Stimulated activated naive CD8-positive, alpha-beta T cell treated with anti-CD3 and anti-CD28 coated beads, Interleukin-15, Interleukin-2, amounts not matched to agents 100 ng/mL and 50 ng/mL, for 24 hours (primary cell): ENCODE results near the gene TNFRSF25.
"Not testable (repeated sequence)": the region's sequence is repeated elsewhere in the genome, so short reads cannot be mapped to it uniquely, and the experiment has no call there.

Experiments
- H3K27ac Mint-ChIP-seq: one replicate; pipeline ENCODE4 v1.8.0; 2021; ENCODE audit warnings: mild to moderate bottlenecking, mixed read lengths
- H3K27me3 Mint-ChIP-seq: one replicate; pipeline ENCODE4 v1.8.0; 2021; ENCODE audit warnings: mixed read lengths
- H3K36me3 Mint-ChIP-seq: one replicate; pipeline ENCODE4 v1.8.0; 2021; ENCODE audit warnings: low read depth, mixed read lengths
- H3K4me1 Mint-ChIP-seq: one replicate; pipeline ENCODE4 v1.8.0; 2021; ENCODE audit warnings: low read depth, mixed read lengths
- H3K4me3 Mint-ChIP-seq: one replicate; pipeline ENCODE4 v1.8.0; 2021; ENCODE audit warnings: mild to moderate bottlenecking, mixed read lengths
- H3K9me3 Mint-ChIP-seq: one replicate; pipeline ENCODE4 v1.8.0; 2021; ENCODE audit warnings: mixed read lengths

TNFRSF25 gene

DNA sequence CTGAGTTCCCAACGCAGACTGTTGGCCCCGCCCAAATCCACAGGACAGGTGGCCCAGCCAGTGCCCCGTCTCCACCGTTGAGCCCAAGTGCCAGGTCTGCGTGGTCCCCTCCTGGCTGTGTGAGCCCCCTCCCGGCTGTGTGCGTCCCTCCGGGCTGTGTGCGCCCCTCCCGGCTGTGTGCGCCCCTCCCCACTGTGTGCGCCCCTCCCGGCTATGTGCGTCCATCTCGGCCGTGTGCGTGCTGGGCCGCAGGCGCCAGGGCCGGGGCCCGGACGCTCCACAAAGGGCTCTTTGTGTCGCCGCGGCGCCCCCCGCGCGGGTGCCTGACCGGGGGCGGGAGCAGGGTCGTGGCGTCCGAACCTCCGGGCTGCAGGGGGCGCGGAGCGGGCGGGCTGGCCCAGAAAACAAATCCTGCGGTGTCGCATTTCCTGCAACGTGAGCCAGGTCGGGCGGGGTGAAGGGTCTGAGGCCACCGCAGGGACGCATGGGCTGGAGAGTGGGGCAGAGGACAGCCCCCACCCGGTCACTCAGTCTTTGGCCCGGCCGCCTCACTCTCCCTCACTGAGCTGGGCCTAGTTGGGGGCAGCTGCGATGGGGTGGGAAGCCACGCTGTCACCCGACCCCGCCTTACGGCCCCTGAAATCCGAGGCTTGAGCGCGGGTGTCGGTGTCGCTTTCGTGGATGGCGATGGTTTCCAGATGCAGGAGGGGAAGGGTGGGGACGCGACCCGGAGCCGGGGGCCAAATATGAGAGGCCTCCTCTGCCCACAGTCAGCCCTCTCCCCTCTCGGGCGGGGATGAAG lies 18.8 kb downstream of the TNFRSF25 start:
- Mint-ChIP-seq H3K4me1 (peaks cover 8% of the 10 kb centered on the region), H3K4me3 (no peak overlapping the region), H3K27me3 (peaks cover 33% of the 10 kb centered on the region), H3K9me3 (no peaks in the 10 kb centered on the region), H3K36me3 (no peaks in the 10 kb centered on the region), H3K27ac (no peak overlapping the region)

DNA sequence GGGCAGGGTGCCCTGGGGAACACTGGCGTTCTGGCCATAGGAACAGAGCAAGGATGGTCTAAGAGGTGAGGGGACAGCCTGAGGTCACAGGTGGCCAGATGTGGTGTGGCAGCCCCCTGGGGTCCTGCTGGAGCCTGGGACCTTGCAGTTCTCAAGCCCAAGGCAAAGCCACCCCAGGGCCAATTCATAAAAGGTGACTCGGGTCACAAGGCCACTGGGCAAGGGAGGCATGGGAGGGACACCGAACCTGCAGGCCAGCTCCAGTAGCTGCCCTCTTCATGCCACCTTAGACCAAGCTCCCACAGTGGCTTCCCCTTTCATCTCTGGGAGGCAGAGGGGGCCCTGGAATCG lies 19.3 kb downstream of the TNFRSF25 start:
- peaks cover 38% of the 10 kb centered on the region for H3K27me3 Mint-ChIP-seq
- H3K4me1 Mint-ChIP-seq: peaks cover 8% of the 10 kb centered on the region
- no peaks in the 10 kb centered on the region for H3K36me3 Mint-ChIP-seq
- H3K27ac Mint-ChIP-seq: no peak overlapping the region
- no peak overlapping the region for H3K4me3 Mint-ChIP-seq
- H3K9me3 Mint-ChIP-seq: no peaks in the 10 kb centered on the region

DNA sequence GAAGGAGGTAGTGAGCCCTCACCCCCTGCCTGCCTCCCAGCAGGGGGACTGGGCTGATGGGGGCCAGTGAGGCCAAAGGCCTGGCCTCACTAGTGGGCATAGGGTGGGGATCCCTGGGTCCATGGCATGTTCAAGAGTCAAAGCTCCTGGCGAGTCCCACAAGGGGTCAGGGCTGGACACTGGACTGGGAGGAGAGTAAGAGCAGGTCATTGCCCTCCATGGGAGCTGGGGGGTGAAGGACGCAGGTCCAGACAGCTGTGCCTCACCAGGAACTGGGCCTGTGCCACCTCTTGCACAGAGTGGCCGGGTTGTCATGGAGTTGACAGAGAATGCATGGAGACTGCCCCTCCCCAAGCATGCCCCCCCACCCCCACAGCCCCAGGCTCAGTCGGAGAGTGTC lies 20.0 kb downstream of the TNFRSF25 start:
- H3K27me3 Mint-ChIP-seq: peaks cover 43% of the 10 kb centered on the region
- H3K27ac Mint-ChIP-seq, H3K36me3 Mint-ChIP-seq, H3K9me3 Mint-ChIP-seq, H3K4me3 Mint-ChIP-seq, H3K4me1 Mint-ChIP-seq: not testable (repeated sequence)

GRCh38 chr1:6445062-6445763 lies 20.8 kb downstream of the TNFRSF25 start:
- Mint-ChIP-seq H3K9me3 (no peaks in the 10 kb centered on the region), H3K36me3 (no peaks in the 10 kb centered on the region), H3K4me1 (peaks cover 8% of the 10 kb centered on the region), H3K27ac (no peak overlapping the region), H3K4me3 (no peak overlapping the region), H3K27me3 (peaks cover 37% of the 10 kb centered on the region)

GRCh38 chr1:6444377-6444776 lies 21.6 kb downstream of the TNFRSF25 start:
- H3K4me1 Mint-ChIP-seq: peaks cover 10% of the 10 kb centered on the region
- H3K36me3 Mint-ChIP-seq: no peaks in the 10 kb centered on the region
- H3K27me3 Mint-ChIP-seq: peaks cover 35% of the 10 kb centered on the region
- no peaks in the 10 kb centered on the region for H3K9me3 Mint-ChIP-seq
- no peak overlapping the region for H3K4me3 Mint-ChIP-seq
- H3K27ac Mint-ChIP-seq: no peak overlapping the region

DNA sequence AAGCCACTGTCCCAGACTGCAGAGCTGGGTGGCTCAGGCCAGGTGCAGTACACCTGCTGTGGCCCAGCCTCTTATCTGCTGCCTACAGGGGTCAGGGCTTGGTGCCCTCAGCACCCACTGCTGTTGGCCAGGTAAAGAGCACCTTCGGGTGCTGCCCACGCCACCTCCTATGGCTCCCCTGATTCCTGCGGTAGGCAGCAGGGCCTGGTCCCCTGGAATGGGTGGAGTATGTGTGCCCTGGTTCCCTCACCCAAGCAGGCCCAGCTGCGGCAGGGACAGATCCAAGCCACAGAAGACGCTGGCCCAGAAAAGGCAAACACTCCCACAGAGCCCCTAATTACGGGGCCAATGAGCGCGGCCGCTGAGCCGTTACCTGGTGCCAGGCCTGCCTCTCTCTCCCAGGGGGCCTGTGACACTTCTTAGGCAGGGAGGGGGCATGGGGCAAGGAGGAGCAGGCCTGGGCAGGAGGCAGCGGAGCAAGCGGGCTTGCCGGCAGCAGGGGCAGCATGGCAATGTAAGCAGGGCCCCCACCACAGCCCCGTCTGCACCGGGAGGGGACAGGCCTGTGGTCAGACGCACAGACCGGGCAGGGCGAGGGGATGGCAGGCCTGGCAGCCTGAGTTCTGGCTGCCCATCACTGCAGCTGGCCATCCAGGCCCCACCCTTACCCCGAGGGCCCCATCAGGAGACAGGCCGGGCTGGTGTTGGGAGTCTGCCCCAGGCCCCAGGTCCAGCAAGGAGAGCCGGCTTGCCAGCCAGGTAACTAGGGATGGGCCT lies 22.4 kb downstream of the TNFRSF25 start:
- H3K4me1 Mint-ChIP-seq: peaks cover 6% of the 10 kb centered on the region
- H3K27me3 Mint-ChIP-seq: peaks cover 33% of the 10 kb centered on the region
- no peaks in the 10 kb centered on the region for H3K9me3 Mint-ChIP-seq
- H3K4me3 Mint-ChIP-seq: no peak overlapping the region
- no peak overlapping the region for H3K27ac Mint-ChIP-seq
- H3K36me3 Mint-ChIP-seq: no peaks in the 10 kb centered on the region

- Mint-ChIP-seq H3K27me3 (peaks cover 37% of the 10 kb centered on the region), H3K4me3 (no peak overlapping the region), H3K4me1 (peaks cover 6% of the 10 kb centered on the region), H3K36me3 (no peaks in the 10 kb centered on the region), H3K9me3 (no peaks in the 10 kb centered on the region), H3K27ac (no peak overlapping the region)
Observed at GRCh38 chr1:6441586-6441985, 24.4 kb downstream of the TNFRSF25 start.

GRCh38 chr1:6440198-6441126 lies 25.5 kb downstream of the TNFRSF25 start:
- no peaks in the 10 kb centered on the region for H3K36me3 Mint-ChIP-seq
- no peak overlapping the region for H3K4me3 Mint-ChIP-seq
- H3K27ac Mint-ChIP-seq: no peak overlapping the region
- no peaks in the 10 kb centered on the region for H3K9me3 Mint-ChIP-seq
- peaks cover 33% of the 10 kb centered on the region for H3K27me3 Mint-ChIP-seq
- peaks cover 6% of the 10 kb centered on the region for H3K4me1 Mint-ChIP-seq

DNA sequence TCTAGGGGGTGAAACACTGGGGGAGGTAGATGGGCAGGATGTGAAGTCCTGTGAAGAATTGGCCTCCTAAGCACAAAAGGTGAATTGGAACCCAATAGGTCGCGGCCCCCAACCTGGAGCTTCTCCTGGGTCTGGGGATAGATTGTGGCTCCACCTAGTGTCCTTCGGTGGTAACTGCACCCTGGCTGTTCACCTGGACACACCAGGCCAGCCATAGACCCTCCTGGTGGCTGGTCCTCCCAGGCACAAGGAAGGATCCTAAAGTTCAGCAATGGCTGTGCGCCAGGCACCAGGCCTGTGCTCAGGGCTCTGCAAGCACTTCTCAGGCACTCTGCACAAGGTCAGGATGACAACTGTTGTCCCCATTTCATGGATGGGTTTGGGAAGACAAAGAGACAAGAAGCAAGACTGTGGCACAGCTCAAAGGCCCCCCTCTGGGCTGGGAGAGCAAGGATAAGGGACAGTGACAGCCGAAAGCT lies 27.9 kb downstream of the TNFRSF25 start:
- Mint-ChIP-seq H3K4me3 (no peak overlapping the region), H3K27ac (no peak overlapping the region), H3K4me1 (peaks cover 6% of the 10 kb centered on the region), H3K27me3 (peaks cover 25% of the 10 kb centered on the region), H3K9me3 (no peaks in the 10 kb centered on the region), H3K36me3 (no peaks in the 10 kb centered on the region)

DNA sequence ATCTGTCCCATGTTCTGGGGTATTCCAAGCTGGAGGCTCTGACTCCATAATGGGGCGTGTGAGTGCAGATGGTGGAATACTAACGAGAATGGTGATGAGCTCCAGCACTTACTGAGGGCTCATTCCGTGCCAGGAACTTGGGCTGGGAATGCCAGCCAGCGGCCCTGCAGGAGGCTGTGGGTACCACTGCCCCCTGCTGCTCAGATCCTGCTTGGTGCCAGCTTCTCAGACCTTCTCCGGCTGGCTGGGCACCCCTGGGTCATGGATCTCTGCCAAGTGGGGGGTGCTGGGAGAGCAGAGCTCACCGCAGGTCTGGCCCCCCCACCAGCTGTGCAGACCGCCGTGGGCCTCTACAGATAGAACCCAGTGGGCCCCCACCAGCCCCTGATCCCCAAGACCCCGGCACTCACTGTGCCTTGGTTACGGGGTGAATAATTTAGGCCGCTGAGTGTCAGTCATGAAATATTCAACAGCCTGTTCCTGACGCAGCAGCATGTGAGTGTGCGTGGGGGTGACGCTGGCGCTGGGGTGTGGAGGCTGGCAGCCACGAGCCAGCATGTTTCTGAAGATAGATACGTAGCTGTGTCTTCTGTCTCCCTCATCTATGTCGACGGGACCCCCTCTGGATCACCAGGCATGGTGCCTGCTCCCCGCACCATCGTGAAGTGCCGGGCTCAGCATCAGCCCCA lies 28.8 kb downstream of the TNFRSF25 start:
- H3K4me3 Mint-ChIP-seq, H3K4me1 Mint-ChIP-seq, H3K9me3 Mint-ChIP-seq, H3K27ac Mint-ChIP-seq, H3K36me3 Mint-ChIP-seq: not testable (repeated sequence)
- H3K27me3 Mint-ChIP-seq: peaks cover 24% of the 10 kb centered on the region

DNA sequence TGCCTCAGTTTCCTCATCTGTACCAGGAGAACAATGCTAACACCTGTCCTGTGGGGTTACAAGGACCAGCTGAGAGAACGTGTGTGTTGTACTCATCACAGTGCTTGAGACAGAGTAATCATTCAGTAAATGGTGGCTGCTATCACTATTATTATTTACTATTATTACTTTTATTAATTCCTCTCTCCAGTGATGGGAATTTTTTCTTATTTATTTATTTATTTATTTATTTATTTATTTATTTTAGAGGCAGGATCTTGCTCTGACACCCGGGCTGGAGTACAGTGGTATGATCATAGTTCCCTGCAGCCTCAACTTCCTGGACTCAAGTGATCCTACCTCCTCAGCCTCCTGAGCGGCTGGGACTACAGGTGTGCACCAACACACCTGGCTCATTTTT lies 29.7 kb downstream of the TNFRSF25 start:
- not testable (repeated sequence) for H3K4me3 Mint-ChIP-seq, H3K27ac Mint-ChIP-seq, H3K36me3 Mint-ChIP-seq, H3K4me1 Mint-ChIP-seq, H3K9me3 Mint-ChIP-seq
- H3K27me3 Mint-ChIP-seq: peaks cover 16% of the 10 kb centered on the region

DNA sequence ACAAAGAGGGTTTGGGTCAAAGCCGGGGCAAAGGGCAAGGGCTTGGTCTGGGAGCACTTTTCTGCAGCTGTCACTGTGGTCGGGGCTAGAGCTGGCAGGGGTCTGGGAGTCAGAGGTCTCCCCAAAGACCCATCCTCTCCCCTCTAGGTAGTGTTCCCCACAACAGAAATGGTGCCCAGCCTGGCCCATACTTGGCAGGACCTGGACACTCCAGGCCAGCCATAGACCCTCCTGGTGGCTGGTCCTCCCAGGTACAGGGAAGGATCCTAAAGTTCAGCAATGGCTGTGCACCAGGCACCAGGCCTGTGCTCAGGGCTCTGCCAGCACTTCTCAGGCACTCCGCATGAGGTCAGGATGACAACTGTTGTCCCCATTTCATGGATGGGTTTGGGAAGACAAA lies 30.4 kb downstream of the TNFRSF25 start:
- H3K27me3 Mint-ChIP-seq: peaks cover 13% of the 10 kb centered on the region
- H3K9me3 Mint-ChIP-seq: no peaks in the 10 kb centered on the region
- no peak overlapping the region for H3K4me3 Mint-ChIP-seq
- H3K27ac Mint-ChIP-seq: no peak overlapping the region
- no peaks in the 10 kb centered on the region for H3K36me3 Mint-ChIP-seq
- H3K4me1 Mint-ChIP-seq: peaks cover 6% of the 10 kb centered on the region

- H3K9me3 Mint-ChIP-seq: no peaks in the 10 kb centered on the region
- peaks cover 17% of the 10 kb centered on the region for H3K27me3 Mint-ChIP-seq
- no peak overlapping the region for H3K27ac Mint-ChIP-seq
- no peaks in the 10 kb centered on the region for H3K36me3 Mint-ChIP-seq
- H3K4me1 Mint-ChIP-seq: peaks cover 6% of the 10 kb centered on the region
- no peak overlapping the region for H3K4me3 Mint-ChIP-seq
Observed at GRCh38 chr1:6435129-6435528, 30.8 kb downstream of the TNFRSF25 start.

DNA sequence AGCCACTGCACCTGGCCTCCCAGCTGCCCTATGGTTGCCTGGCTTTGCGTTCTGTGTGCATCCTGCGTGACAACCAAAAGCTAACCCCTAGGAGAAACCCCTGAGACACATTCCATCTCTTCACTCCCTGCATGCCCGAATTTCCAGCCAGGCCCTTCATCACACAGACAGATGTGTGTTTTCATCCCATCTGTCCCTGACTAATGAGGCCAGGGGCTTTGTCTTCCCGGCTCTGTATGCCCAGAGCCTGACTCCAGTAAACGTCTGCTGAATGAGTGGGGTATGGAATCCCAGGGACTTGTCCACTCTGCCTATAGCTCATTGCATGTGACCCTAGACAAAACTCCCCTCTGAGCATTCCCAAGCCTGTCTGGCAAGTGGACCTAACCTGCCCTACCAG lies 31.8 kb downstream of the TNFRSF25 start:
- peaks cover 13% of the 10 kb centered on the region for H3K27me3 Mint-ChIP-seq
- no peaks in the 10 kb centered on the region for H3K36me3 Mint-ChIP-seq
- H3K27ac Mint-ChIP-seq: no peak overlapping the region
- no peaks in the 10 kb centered on the region for H3K9me3 Mint-ChIP-seq
- no peak overlapping the region for H3K4me3 Mint-ChIP-seq
- H3K4me1 Mint-ChIP-seq: no peaks in the 10 kb centered on the region
